ENCODE data around the gene THEMIS. TPM values are rescaled to one million over a fixed set of nuclear protein-coding genes. Genes with fewer than 3 reads are reported as not detected.
"Not testable (repeated sequence)": the region's sequence is repeated elsewhere in the genome, so short reads cannot be mapped to it uniquely, and the experiment has no call there.

THEMIS gene
- total RNA-seq, 2 donors from 2014 or later = not detected

DNA sequence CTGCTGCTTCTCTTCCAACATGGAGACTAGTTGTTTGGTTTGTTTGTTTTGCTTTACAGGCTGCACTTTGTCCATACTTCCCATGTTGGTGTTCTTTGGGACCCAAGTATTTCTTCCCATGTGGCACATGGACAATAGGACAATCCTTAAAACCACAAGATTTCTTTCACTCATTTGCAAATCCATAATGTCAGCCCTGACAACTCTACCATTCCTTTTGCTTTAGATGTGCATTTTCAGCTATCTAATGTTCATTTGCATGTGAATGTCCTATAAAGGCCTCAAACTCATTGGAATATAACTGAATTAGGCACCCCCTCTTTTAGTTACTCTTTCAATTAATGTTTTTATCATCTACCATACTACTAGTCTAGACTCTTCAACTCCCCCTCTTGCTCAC lies 16.7 kb downstream of the THEMIS start:
- no peak overlapping the region for H3K27ac Mint-ChIP-seq
- H3K9me3 Mint-ChIP-seq = no peaks in the 10 kb centered on the region

GRCh38 chr6:127881949-127882348 lies 18.9 kb downstream of the THEMIS start:
- H3K27me3 Mint-ChIP-seq (ENCODE audit: insufficient read depth); H3K36me3 ChIP-seq (ENCODE audit: control insufficient read depth, insufficient read depth, low read length); H3K4me1 ChIP-seq (ENCODE audit: control insufficient read depth, insufficient read depth, low read length); H3K4me3 ChIP-seq (ENCODE audit: low read length); H3K27me3 ChIP-seq (ENCODE audit: control insufficient read depth, insufficient read depth, low read length, poor library complexity, severe bottlenecking); H3K4me3 Mint-ChIP-seq; H3K4me1 Mint-ChIP-seq; H3K9ac ChIP-seq (ENCODE audit: extremely low read depth, low read length, poor library complexity, severe bottlenecking); H3K27ac ChIP-seq (ENCODE audit: low read depth, low read length); H3K9me3 Mint-ChIP-seq; H3K9me3 ChIP-seq (ENCODE audit: control insufficient read depth, low read length); H3K36me3 Mint-ChIP-seq (ENCODE audit: low read depth); H3K27ac Mint-ChIP-seq; DNase-seq: not testable (repeated sequence)

More for the DNA sequence above, 16.7 kb downstream of the THEMIS start:
- TF ChIP-seq CTCF (conservative IDR thresholded peaks at IDR 0.05) = no peak
- Mint-ChIP-seq H3K27me3 (ENCODE audit: insufficient read depth) (no peaks in the 10 kb centered on the region), H3K36me3 (ENCODE audit: low read depth) (no peaks in the 10 kb centered on the region), H3K4me3 (no peak overlapping the region), H3K4me1 (peaks cover 2% of the 10 kb centered on the region)
- Histone ChIP-seq H3K27me3 (ENCODE audit: control insufficient read depth, insufficient read depth, low read length, poor library complexity, severe bottlenecking) (no peaks in the 10 kb centered on the region), H3K9me3 (ENCODE audit: control insufficient read depth, low read length) (no peaks in the 10 kb centered on the region), H3K4me1 (ENCODE audit: control insufficient read depth, insufficient read depth, low read length) (no peaks in the 10 kb centered on the region), H3K27ac (ENCODE audit: low read depth, low read length) (no peak overlapping the region), H3K4me3 (ENCODE audit: low read length) (no peak overlapping the region), H3K36me3 (ENCODE audit: control insufficient read depth, insufficient read depth, low read length) (no peaks in the 10 kb centered on the region), H3K9ac (ENCODE audit: extremely low read depth, low read length, poor library complexity, severe bottlenecking) (no peak overlapping the region)
- DNase-seq = no peak

DNA sequence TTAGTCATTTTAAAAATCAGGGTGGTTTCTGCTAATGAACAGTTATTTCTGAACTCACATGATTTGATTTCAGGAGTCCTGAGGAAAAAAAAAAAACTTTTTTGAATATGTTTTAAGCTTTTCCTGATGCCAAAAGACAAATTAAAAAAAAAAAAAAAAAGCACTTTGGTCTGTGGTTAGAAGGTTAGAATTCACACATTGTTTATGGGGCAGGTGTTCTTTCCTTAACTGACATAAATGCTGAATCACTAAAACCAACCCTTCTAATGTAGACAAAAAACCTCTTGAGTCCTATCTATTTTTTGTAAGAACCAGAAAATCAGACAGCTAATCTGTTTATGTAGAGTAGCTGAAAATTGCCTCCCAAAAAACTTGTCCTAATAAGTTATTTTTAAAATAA lies 20.4 kb downstream of the THEMIS start:
- H3K4me1 Mint-ChIP-seq = peaks cover 2% of the 10 kb centered on the region
- no peaks in the 10 kb centered on the region for H3K36me3 ChIP-seq (ENCODE audit: control insufficient read depth, insufficient read depth, low read length)
- H3K9ac ChIP-seq (ENCODE audit: extremely low read depth, low read length, poor library complexity, severe bottlenecking) = no peak overlapping the region
- no peak overlapping the region for H3K4me3 Mint-ChIP-seq
- no peak overlapping the region for H3K4me3 ChIP-seq (ENCODE audit: low read length)
- no peak overlapping the region for H3K27ac ChIP-seq (ENCODE audit: low read depth, low read length)
- no peaks in the 10 kb centered on the region for H3K36me3 Mint-ChIP-seq (ENCODE audit: low read depth)
- no peaks in the 10 kb centered on the region for H3K27me3 ChIP-seq (ENCODE audit: control insufficient read depth, insufficient read depth, low read length, poor library complexity, severe bottlenecking)
- no peak for TF ChIP-seq CTCF (conservative IDR thresholded peaks at IDR 0.05)
- no peak for DNase-seq
- no peaks in the 10 kb centered on the region for H3K9me3 ChIP-seq (ENCODE audit: control insufficient read depth, low read length)
- no peaks in the 10 kb centered on the region for H3K27me3 Mint-ChIP-seq (ENCODE audit: insufficient read depth)
- no peaks in the 10 kb centered on the region for H3K4me1 ChIP-seq (ENCODE audit: control insufficient read depth, insufficient read depth, low read length)
- H3K9me3 Mint-ChIP-seq = no peaks in the 10 kb centered on the region
- H3K27ac Mint-ChIP-seq = no peak overlapping the region

DNA sequence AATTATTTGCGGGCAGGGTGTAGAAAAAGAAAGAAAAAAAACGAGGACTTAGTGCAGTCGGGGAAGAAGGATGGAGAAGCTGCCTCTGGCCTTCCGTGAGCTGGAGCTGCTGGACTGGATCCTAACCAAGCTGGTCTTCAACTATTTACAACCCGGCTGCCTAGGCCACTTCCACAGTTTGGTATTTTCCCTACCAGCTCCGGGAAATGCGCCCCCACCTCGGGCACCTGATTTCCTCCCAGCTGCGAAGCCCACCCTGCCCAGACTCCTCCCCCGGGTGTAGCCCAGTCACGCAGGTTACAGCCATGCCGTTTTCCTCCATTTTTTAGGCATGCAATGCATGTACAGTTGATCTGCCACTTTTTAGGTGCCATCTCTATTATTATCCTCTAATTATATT lies 21.2 kb downstream of the THEMIS start:
- Histone ChIP-seq H3K4me1 (ENCODE audit: control insufficient read depth, insufficient read depth, low read length) (no peaks in the 10 kb centered on the region), H3K36me3 (ENCODE audit: control insufficient read depth, insufficient read depth, low read length) (no peaks in the 10 kb centered on the region), H3K9me3 (ENCODE audit: control insufficient read depth, low read length) (no peaks in the 10 kb centered on the region), H3K27ac (ENCODE audit: low read depth, low read length) (no peak overlapping the region), H3K27me3 (ENCODE audit: control insufficient read depth, insufficient read depth, low read length, poor library complexity, severe bottlenecking) (no peaks in the 10 kb centered on the region), H3K9ac (ENCODE audit: extremely low read depth, low read length, poor library complexity, severe bottlenecking) (no peak overlapping the region), H3K4me3 (ENCODE audit: low read length) (no peak overlapping the region)
- H3K27ac Mint-ChIP-seq = no peak overlapping the region
- peaks cover 2% of the 10 kb centered on the region for H3K4me1 Mint-ChIP-seq
- H3K9me3 Mint-ChIP-seq = no peaks in the 10 kb centered on the region
- no peaks in the 10 kb centered on the region for H3K27me3 Mint-ChIP-seq (ENCODE audit: insufficient read depth)
- peak; percentile 89 for DNase-seq
- H3K4me3 Mint-ChIP-seq = peak overlapping the region; percentile 36
- H3K36me3 Mint-ChIP-seq (ENCODE audit: low read depth) = no peaks in the 10 kb centered on the region
- WGBS, 2 experiments (ENCODE audit: insufficient coverage in 1 of 2, insufficient read length in 1 of 2) = 10 to 50% methylated on average over 2 to 12 of the region's 12 CpGs
- TF ChIP-seq CTCF (conservative IDR thresholded peaks at IDR 0.05) = no peak
